ENCODE data around the gene UHRF1.

GRCh38 chr19:4981681-4981958 is 72.3 kb downstream of the UHRF1 start:
- TF ChIP-seq GATA2 (CRISPR knock-in tag; IDR thresholded peaks at IDR 0.05) (no peak), POLR2AphosphoS5 (IDR thresholded peaks at IDR 0.05; ENCODE audit: low read depth, low read length) (no peak), MEF2A (IDR thresholded peaks at IDR 0.05; ENCODE audit: borderline replicate concordance, low read depth) (no peak), EP300 (IDR thresholded peaks at IDR 0.05; ENCODE audit: borderline replicate concordance in 1 of 2, low read depth in 1 of 2, low read length in 1 of 2) (no peak), USF2 (IDR thresholded peaks at IDR 0.05; ENCODE audit: borderline replicate concordance, low read depth, low read length) (no peak), FOSL2 (IDR thresholded peaks at IDR 0.05; ENCODE audit: borderline replicate concordance, low read depth) (no peak), TEAD4 (IDR thresholded peaks at IDR 0.05; ENCODE audit: borderline replicate concordance, insufficient read depth) (no peak), SIN3A (IDR thresholded peaks at IDR 0.05; ENCODE audit: borderline replicate concordance, low read depth, low read length) (no peak)
- TF ChIP-seq, protein P1, sequence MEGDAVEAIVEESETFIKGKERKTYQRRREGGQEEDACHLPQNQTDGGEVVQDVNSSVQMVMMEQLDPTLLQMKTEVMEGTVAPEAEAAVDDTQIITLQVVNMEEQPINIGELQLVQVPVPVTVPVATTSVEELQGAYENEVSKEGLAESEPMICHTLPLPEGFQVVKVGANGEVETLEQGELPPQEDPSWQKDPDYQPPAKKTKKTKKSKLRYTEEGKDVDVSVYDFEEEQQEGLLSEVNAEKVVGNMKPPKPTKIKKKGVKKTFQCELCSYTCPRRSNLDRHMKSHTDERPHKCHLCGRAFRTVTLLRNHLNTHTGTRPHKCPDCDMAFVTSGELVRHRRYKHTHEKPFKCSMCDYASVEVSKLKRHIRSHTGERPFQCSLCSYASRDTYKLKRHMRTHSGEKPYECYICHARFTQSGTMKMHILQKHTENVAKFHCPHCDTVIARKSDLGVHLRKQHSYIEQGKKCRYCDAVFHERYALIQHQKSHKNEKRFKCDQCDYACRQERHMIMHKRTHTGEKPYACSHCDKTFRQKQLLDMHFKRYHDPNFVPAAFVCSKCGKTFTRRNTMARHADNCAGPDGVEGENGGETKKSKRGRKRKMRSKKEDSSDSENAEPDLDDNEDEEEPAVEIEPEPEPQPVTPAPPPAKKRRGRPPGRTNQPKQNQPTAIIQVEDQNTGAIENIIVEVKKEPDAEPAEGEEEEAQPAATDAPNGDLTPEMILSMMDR (IDR thresholded peaks at IDR 0.05): no peak
- TF ChIP-seq, protein P2, sequence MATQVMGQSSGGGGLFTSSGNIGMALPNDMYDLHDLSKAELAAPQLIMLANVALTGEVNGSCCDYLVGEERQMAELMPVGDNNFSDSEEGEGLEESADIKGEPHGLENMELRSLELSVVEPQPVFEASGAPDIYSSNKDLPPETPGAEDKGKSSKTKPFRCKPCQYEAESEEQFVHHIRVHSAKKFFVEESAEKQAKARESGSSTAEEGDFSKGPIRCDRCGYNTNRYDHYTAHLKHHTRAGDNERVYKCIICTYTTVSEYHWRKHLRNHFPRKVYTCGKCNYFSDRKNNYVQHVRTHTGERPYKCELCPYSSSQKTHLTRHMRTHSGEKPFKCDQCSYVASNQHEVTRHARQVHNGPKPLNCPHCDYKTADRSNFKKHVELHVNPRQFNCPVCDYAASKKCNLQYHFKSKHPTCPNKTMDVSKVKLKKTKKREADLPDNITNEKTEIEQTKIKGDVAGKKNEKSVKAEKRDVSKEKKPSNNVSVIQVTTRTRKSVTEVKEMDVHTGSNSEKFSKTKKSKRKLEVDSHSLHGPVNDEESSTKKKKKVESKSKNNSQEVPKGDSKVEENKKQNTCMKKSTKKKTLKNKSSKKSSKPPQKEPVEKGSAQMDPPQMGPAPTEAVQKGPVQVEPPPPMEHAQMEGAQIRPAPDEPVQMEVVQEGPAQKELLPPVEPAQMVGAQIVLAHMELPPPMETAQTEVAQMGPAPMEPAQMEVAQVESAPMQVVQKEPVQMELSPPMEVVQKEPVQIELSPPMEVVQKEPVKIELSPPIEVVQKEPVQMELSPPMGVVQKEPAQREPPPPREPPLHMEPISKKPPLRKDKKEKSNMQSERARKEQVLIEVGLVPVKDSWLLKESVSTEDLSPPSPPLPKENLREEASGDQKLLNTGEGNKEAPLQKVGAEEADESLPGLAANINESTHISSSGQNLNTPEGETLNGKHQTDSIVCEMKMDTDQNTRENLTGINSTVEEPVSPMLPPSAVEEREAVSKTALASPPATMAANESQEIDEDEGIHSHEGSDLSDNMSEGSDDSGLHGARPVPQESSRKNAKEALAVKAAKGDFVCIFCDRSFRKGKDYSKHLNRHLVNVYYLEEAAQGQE (IDR thresholded peaks at IDR 0.05; ENCODE audit: low read depth, low read length): no peak

Data from SK-N-SH (cell line).